ENCODE results near the gene TUT4.
"Not testable (repeated sequence)": the region's sequence is repeated elsewhere in the genome, so short reads cannot be mapped to it uniquely, and the experiment has no call there.

The TUT4 gene

GRCh38 chr1:52579415-52579814, 26.5 kb upstream of the TUT4 start:
- H3K4me3 ChIP-seq (ENCODE audit: low read depth, low read length): no peak overlapping the region
- DNase-seq (ENCODE audit: low read depth, low spot score): no peak
- CTCF ChIA-PET: interaction anchor here (0.6 kb wide), 1 partner anchor 15 kb away, joined by 3 read pairs; no protein-coding TSS in a partner anchor
- TF ChIP-seq CTCF (IDR thresholded peaks at IDR 0.05; ENCODE audit: insufficient read depth, low read length, missing control alignments): no peak
- POLR2A ChIA-PET: no interaction called here

- DNase-seq (ENCODE audit: low read depth, low spot score); CTCF ChIA-PET; POLR2A ChIA-PET; H3K4me3 ChIP-seq (ENCODE audit: low read depth, low read length): not testable (repeated sequence)
Observed at GRCh38 chr1:52578066-52578465, 25.2 kb upstream of the TUT4 start.

- POLR2A ChIA-PET: no interaction called here
Observed at GRCh38 chr1:52576074-52576473, 23.2 kb upstream of the TUT4 start.

GRCh38 chr1:52574594-52574993, 21.7 kb upstream of the TUT4 start:
- peak; percentile 90 for DNase-seq (ENCODE audit: low read depth, low spot score)
- POLR2A ChIA-PET: interaction anchor here (1.0 kb wide), 1 partner anchor 21 kb away, joined by 3 read pairs; no protein-coding TSS in a partner anchor

More at GRCh38 chr1:52576074-52576473, 23.2 kb upstream of the TUT4 start:
- no peak for DNase-seq (ENCODE audit: low read depth, low spot score)
- TF ChIP-seq CTCF (IDR thresholded peaks at IDR 0.05; ENCODE audit: insufficient read depth, low read length, missing control alignments): no peak
- H3K4me3 ChIP-seq (ENCODE audit: low read depth, low read length): no peak overlapping the region
- CTCF ChIA-PET: no interaction called here

GRCh38 chr1:52572387-52572786, 19.5 kb upstream of the TUT4 start:
- CTCF ChIA-PET: no interaction called here
- TF ChIP-seq CTCF (IDR thresholded peaks at IDR 0.05; ENCODE audit: insufficient read depth, low read length, missing control alignments): no peak

More at GRCh38 chr1:52574594-52574993, 21.7 kb upstream of the TUT4 start:
- TF ChIP-seq CTCF (IDR thresholded peaks at IDR 0.05; ENCODE audit: insufficient read depth, low read length, missing control alignments): no peak
- no peak overlapping the region for H3K4me3 ChIP-seq (ENCODE audit: low read depth, low read length)
- CTCF ChIA-PET: no interaction called here

GRCh38 chr1:52571783-52572182, 18.9 kb upstream of the TUT4 start:
- POLR2A ChIA-PET: no interaction called here
- CTCF ChIA-PET: no interaction called here
- TF ChIP-seq CTCF (IDR thresholded peaks at IDR 0.05; ENCODE audit: insufficient read depth, low read length, missing control alignments): no peak
- no peak for DNase-seq (ENCODE audit: low read depth, low spot score)
- H3K4me3 ChIP-seq (ENCODE audit: low read depth, low read length): no peak overlapping the region

More at GRCh38 chr1:52572387-52572786, 19.5 kb upstream of the TUT4 start:
- no peak overlapping the region for H3K4me3 ChIP-seq (ENCODE audit: low read depth, low read length)
- no peak for DNase-seq (ENCODE audit: low read depth, low spot score)
- POLR2A ChIA-PET: no interaction called here

- ChIA-PET POLR2A (no interaction called here), CTCF (interaction anchor here (1.4 kb wide), 1 partner anchor 13 kb away, joined by 3 read pairs; no protein-coding TSS in a partner anchor)
- H3K4me3 ChIP-seq (ENCODE audit: low read depth, low read length): no peak overlapping the region
- no peak for DNase-seq (ENCODE audit: low read depth, low spot score)
- TF ChIP-seq CTCF (IDR thresholded peaks at IDR 0.05; ENCODE audit: insufficient read depth, low read length, missing control alignments): no peak
Observed at GRCh38 chr1:52569449-52570210, 16.7 kb upstream of the TUT4 start.
